Spinal cord (tissue), 10 donors: Measurements from ENCODE around the gene CSF3R. TPM values are rescaled to one million over a fixed set of nuclear protein-coding genes. Genes with fewer than 3 reads are reported as not detected.

Experiments used
- DNase-seq, 6 donors: peaks; one replicate each; pipeline versions ENCODE4 v3.0.0 to v3.0.0-alpha.2; 2013 to 2015; ENCODE audit warnings: low spot score in 6 of 6, low read depth in 4 of 6
- H3K27ac ChIP-seq: one replicate; pipeline ENCODE4 v1.5.1; 2013; ENCODE audit warnings: low read depth, low read length, control low read depth
- H3K27me3 ChIP-seq: one replicate; pipeline ENCODE4 v1.6.1; 2013; ENCODE audit warnings: low read length; ENCODE audit not compliant: control insufficient read depth, insufficient read depth
- H3K36me3 ChIP-seq: one replicate; pipeline ENCODE4 v1.6.1; 2013; ENCODE audit warnings: low read length; ENCODE audit not compliant: control insufficient read depth, insufficient read depth
- H3K4me1 ChIP-seq: one replicate; pipeline ENCODE4 v1.6.1; 2013; ENCODE audit warnings: low read length; ENCODE audit not compliant: control insufficient read depth, insufficient read depth
- H3K4me3 ChIP-seq: one replicate; pipeline ENCODE4 v1.5.1; 2013; ENCODE audit warnings: low read depth, low read length, control low read depth
- H3K9me3 ChIP-seq: one replicate; pipeline ENCODE4 v1.6.1; 2013; ENCODE audit warnings: low read length; ENCODE audit not compliant: control insufficient read depth, insufficient read depth
- WGBS: methylation state at CpG from one replicate; pipeline ENCODE4 v1.1.5; 2013; ENCODE audit warnings: missing lambda C conversion rate; ENCODE audit not compliant: insufficient coverage; 5-methylcytosine and 5-hydroxymethylcytosine counted together
- polyA plus RNA-seq, 2 donors: library from polyadenylated mRNA; unstranded; fragments of 120-200 nt; gene quantifications; one replicate each; pipeline ENCODE4 v1.2.1, GENCODE V29; 2013; ENCODE audit not compliant: insufficient read length in 2 of 2
- total RNA-seq, 2 donors: library from RNA; depleted of rRNA in 1 of 2; stranded (reverse); fragments of 120-200 nt in 1 of 2; fragments of >200 nt in 1 of 2; gene quantifications; one replicate each; pipeline versions ENCODE4 v1.2.3 to v1.2.4, GENCODE V29; 2013 to 2014
- donor health status: healthy.

The CSF3R gene
- total and polyA plus RNA-seq, 4 donors: 6.8 to 19.7 (median 15.6) TPM

GRCh38 chr1:36523230-36523495 lies 40.5 kb upstream of the CSF3R start:
- Histone ChIP-seq H3K36me3 (no peaks in the 10 kb centered on the region), H3K9me3 (no peaks in the 10 kb centered on the region), H3K4me1 (peaks cover 6% of the 10 kb centered on the region), H3K4me3 (no peak overlapping the region), H3K27ac (no peak overlapping the region), H3K27me3 (no peaks in the 10 kb centered on the region)
- 76% methylated on average over 4 of the region's 4 CpGs for WGBS
- DNase-seq: no peak

GRCh38 chr1:36522461-36523229 lies 39.9 kb upstream of the CSF3R start:
- no peaks in the 10 kb centered on the region for H3K9me3 ChIP-seq
- peaks cover 6% of the 10 kb centered on the region for H3K4me1 ChIP-seq
- 82% methylated on average over 12 of the region's 12 CpGs for WGBS
- no peak overlapping the region for H3K27ac ChIP-seq
- no peaks in the 10 kb centered on the region for H3K36me3 ChIP-seq
- no peak overlapping the region for H3K4me3 ChIP-seq
- DNase-seq: no peak
- no peaks in the 10 kb centered on the region for H3K27me3 ChIP-seq

- Histone ChIP-seq H3K36me3 (no peaks in the 10 kb centered on the region), H3K4me3 (no peak overlapping the region), H3K27ac (no peak overlapping the region), H3K27me3 (no peaks in the 10 kb centered on the region), H3K4me1 (peaks cover 6% of the 10 kb centered on the region), H3K9me3 (no peaks in the 10 kb centered on the region)
- DNase-seq: no peak
- 89% methylated on average over 7 of the region's 8 CpGs for WGBS
Observed at GRCh38 chr1:36522021-36522420, 39.3 kb upstream of the CSF3R start.

- Histone ChIP-seq H3K4me1 (peaks cover 11% of the 10 kb centered on the region), H3K9me3 (no peaks in the 10 kb centered on the region), H3K27ac (no peak overlapping the region), H3K4me3 (no peak overlapping the region), H3K27me3 (no peaks in the 10 kb centered on the region), H3K36me3 (no peaks in the 10 kb centered on the region)
- DNase-seq: peak in 1 of 6 donors; percentile 70
- WGBS: 56% methylated on average over 8 of the region's 12 CpGs
Observed at GRCh38 chr1:36520771-36521420, 38.2 kb upstream of the CSF3R start.

GRCh38 chr1:36520056-36520455 lies 37.3 kb upstream of the CSF3R start:
- H3K4me3 ChIP-seq: no peak overlapping the region
- H3K4me1 ChIP-seq: peaks cover 11% of the 10 kb centered on the region
- H3K36me3 ChIP-seq: no peaks in the 10 kb centered on the region
- 68% methylated on average over 5 of the region's 8 CpGs for WGBS
- no peak overlapping the region for H3K27ac ChIP-seq
- no peaks in the 10 kb centered on the region for H3K27me3 ChIP-seq
- H3K9me3 ChIP-seq: no peaks in the 10 kb centered on the region
- DNase-seq: no peak

- no peak overlapping the region for H3K4me3 ChIP-seq
- WGBS: 75% methylated on average over 13 of the region's 16 CpGs
Observed at GRCh38 chr1:36517011-36517771, 34.5 kb upstream of the CSF3R start.

GRCh38 chr1:36516372-36517010 lies 33.8 kb upstream of the CSF3R start:
- H3K27ac ChIP-seq: no peak overlapping the region
- WGBS: 62% methylated on average over 10 of the region's 10 CpGs
- peak; percentile 7 to 90 (median 45) for DNase-seq

More at GRCh38 chr1:36517011-36517771, 34.5 kb upstream of the CSF3R start:
- H3K9me3 ChIP-seq: no peaks in the 10 kb centered on the region
- DNase-seq: peak in 1 of 6 donors; percentile 45
- H3K4me1 ChIP-seq: peaks cover 11% of the 10 kb centered on the region
- H3K36me3 ChIP-seq: no peaks in the 10 kb centered on the region
- H3K27ac ChIP-seq: no peak overlapping the region
- H3K27me3 ChIP-seq: no peaks in the 10 kb centered on the region

GRCh38 chr1:36515315-36516138 lies 32.8 kb upstream of the CSF3R start:
- Histone ChIP-seq H3K9me3 (no peaks in the 10 kb centered on the region), H3K27me3 (no peaks in the 10 kb centered on the region), H3K36me3 (no peaks in the 10 kb centered on the region), H3K4me1 (peaks cover 5% of the 10 kb centered on the region), H3K27ac (no peak overlapping the region), H3K4me3 (no peak overlapping the region)
- DNase-seq: no peak
- WGBS: 87% methylated on average over 10 of the region's 10 CpGs

More at GRCh38 chr1:36516372-36517010, 33.8 kb upstream of the CSF3R start:
- no peak overlapping the region for H3K4me3 ChIP-seq
- H3K36me3 ChIP-seq: no peaks in the 10 kb centered on the region
- peaks cover 11% of the 10 kb centered on the region for H3K4me1 ChIP-seq
- H3K9me3 ChIP-seq: no peaks in the 10 kb centered on the region
- no peaks in the 10 kb centered on the region for H3K27me3 ChIP-seq

- Histone ChIP-seq H3K4me1 (peaks cover 5% of the 10 kb centered on the region), H3K9me3 (no peaks in the 10 kb centered on the region), H3K36me3 (no peaks in the 10 kb centered on the region), H3K27me3 (no peaks in the 10 kb centered on the region), H3K27ac (no peak overlapping the region), H3K4me3 (no peak overlapping the region)
- WGBS: 89% methylated on average over 18 of the region's 18 CpGs
- DNase-seq: no peak
Observed at GRCh38 chr1:36514501-36514900, 31.8 kb upstream of the CSF3R start.
